Activated CD8-positive, alpha-beta T cell treated with anti-CD3 and anti-CD28 coated beads for 36 hours (primary cell): ENCODE data around the gene HYOU1. TPM values are rescaled to one million over a fixed set of nuclear protein-coding genes. Genes with fewer than 3 reads are reported as not detected.
"Not testable (repeated sequence)": the region's sequence is repeated elsewhere in the genome, so short reads cannot be mapped to it uniquely, and the experiment has no call there.

ENCODE experiments used
- ATAC-seq: fragments of 200-7000 bp; cut with Tn5 transposase; one replicate; pipeline ENCODE4 v1.10.0; 2021; ENCODE audit warnings: mild to moderate bottlenecking, moderate library complexity
- CTCF ChIA-PET: fragments of 350-600 bp; sonication (Branson Sonifier 250); formaldehyde crosslinking; loops from one replicate; lab custom pipeline; 2021; ENCODE audit warnings: antibody characterized with exemption; lab: Charles Lee
- POLR2A ChIA-PET: fragments of 350-600 bp; sonication (Branson Sonifier 250); formaldehyde crosslinking; loops from one replicate; lab custom pipeline; 2021; ENCODE audit warnings: antibody characterized with exemption; lab: Charles Lee
- DNase-seq: peaks from one replicate; pipeline ENCODE4 v3.0.0-alpha.2; 2020
- H3K27ac Mint-ChIP-seq: one replicate; pipeline ENCODE4 v1.8.0; 2021; ENCODE audit warnings: mild to moderate bottlenecking, mixed read lengths
- H3K27me3 Mint-ChIP-seq: one replicate; pipeline ENCODE4 v1.8.0; 2021; ENCODE audit warnings: mixed read lengths
- H3K36me3 Mint-ChIP-seq: one replicate; pipeline ENCODE4 v1.8.0; 2021; ENCODE audit warnings: low read depth, mixed read lengths
- H3K4me1 Mint-ChIP-seq: one replicate; pipeline ENCODE4 v1.8.0; 2021; ENCODE audit warnings: low read depth, mixed read lengths
- H3K4me3 Mint-ChIP-seq: one replicate; pipeline ENCODE4 v1.8.0; 2021; ENCODE audit warnings: mild to moderate bottlenecking, moderate library complexity, mixed read lengths
- H3K9me3 Mint-ChIP-seq: one replicate; pipeline ENCODE4 v1.8.0; 2021; ENCODE audit warnings: mixed read lengths
- CTCF ChIP-seq: fragments of 200-600 bp; IDR thresholded peaks from one replicate; pipeline ENCODE4 v1.8.0; 2022; ENCODE audit warnings: antibody characterized with exemption, mild to moderate bottlenecking
- intact Hi-C: fragments of 100-400 bp; cut with micrococcal nuclease; formaldehyde crosslinking; loops from one replicate; pipeline ENCODE4 v1.10.0; 2022
- total RNA-seq, 2 experiments: library from RNA; stranded (reverse); gene quantifications; one replicate each; pipeline ENCODE4 v1.2.3, GENCODE V29; 2021

HYOU1 gene
- total RNA-seq, 2 experiments from 2014 or later, result 92.4 to 101 TPM

GRCh38 chr11:119041821-119042514 is 15.0 kb downstream of the HYOU1 start:
- H3K27me3 Mint-ChIP-seq, result no peaks in the 10 kb centered on the region
- peak overlapping the region; percentile 58 for H3K27ac Mint-ChIP-seq
- no peaks in the 10 kb centered on the region for H3K9me3 Mint-ChIP-seq
- POLR2A ChIA-PET, result interaction anchor here (0.7 to 1.7 kb wide), 3 partner anchors 11 to 26 kb away, joined by 3 to 9 read pairs (median 4); no protein-coding TSS in a partner anchor
- no peak for TF ChIP-seq CTCF
- CTCF ChIA-PET, result interaction anchor here (0.6 to 2.1 kb wide), 2 partner anchors 11 to 246 kb away, joined by 3 to 6 read pairs; no protein-coding TSS in a partner anchor
- ATAC-seq, result peak; percentile 74
- peaks cover 7% of the 10 kb centered on the region for H3K4me1 Mint-ChIP-seq
- H3K4me3 Mint-ChIP-seq, result no peak overlapping the region
- intact Hi-C loops, result no loop called here
- H3K36me3 Mint-ChIP-seq, result peaks cover 9% of the 10 kb centered on the region
- DNase-seq, result no peak

GRCh38 chr11:119039471-119039870 is 17.5 kb downstream of the HYOU1 start:
- DNase-seq, POLR2A ChIA-PET, H3K4me1 Mint-ChIP-seq, H3K36me3 Mint-ChIP-seq, intact Hi-C loops, ATAC-seq, H3K27me3 Mint-ChIP-seq, H3K9me3 Mint-ChIP-seq, H3K4me3 Mint-ChIP-seq, H3K27ac Mint-ChIP-seq: not testable (repeated sequence)
- CTCF ChIA-PET, result interaction anchor here (1.2 kb wide), 1 partner anchor 157 kb away, joined by 3 read pairs; no protein-coding TSS in a partner anchor

GRCh38 chr11:119038884-119039283 is 18.1 kb downstream of the HYOU1 start:
- H3K36me3 Mint-ChIP-seq, result no peaks in the 10 kb centered on the region
- DNase-seq, result no peak
- ATAC-seq, result no peak
- intact Hi-C loops, result no loop called here
- no peak for TF ChIP-seq CTCF
- ChIA-PET POLR2A (interaction anchor here (1.3 to 1.7 kb wide), 2 partner anchors 20 to 55 kb away, joined by 4 to 5 read pairs; partner anchors contain the start of gene TRAPPC4), CTCF (interaction anchor here (1.2 kb wide), 1 partner anchor 158 kb away, joined by 3 read pairs; no protein-coding TSS in a partner anchor)
- H3K4me1 Mint-ChIP-seq, result peaks cover 7% of the 10 kb centered on the region
- H3K4me3 Mint-ChIP-seq, result no peak overlapping the region
- H3K27ac Mint-ChIP-seq, result no peak overlapping the region
- H3K9me3 Mint-ChIP-seq, result no peaks in the 10 kb centered on the region
- no peaks in the 10 kb centered on the region for H3K27me3 Mint-ChIP-seq

GRCh38 chr11:119034813-119035212 is 22.2 kb downstream of the HYOU1 start:
- DNase-seq (no peak), ATAC-seq (no peak)
- H3K4me1 Mint-ChIP-seq, result peaks cover 6% of the 10 kb centered on the region
- no peaks in the 10 kb centered on the region for H3K27me3 Mint-ChIP-seq
- no peaks in the 10 kb centered on the region for H3K36me3 Mint-ChIP-seq
- intact Hi-C loops, result no loop called here
- no peaks in the 10 kb centered on the region for H3K9me3 Mint-ChIP-seq
- CTCF ChIA-PET, result interaction anchor here (0.7 to 1.0 kb wide), 2 partner anchors 345 to 1962 kb away, joined by 3 read pairs; no protein-coding TSS in a partner anchor
- H3K4me3 Mint-ChIP-seq, result no peak overlapping the region
- H3K27ac Mint-ChIP-seq, result no peak overlapping the region
- POLR2A ChIA-PET, result interaction anchor here (0.7 to 1.4 kb wide), 4 partner anchors 16 to 38 kb away, joined by 3 read pairs; no protein-coding TSS in a partner anchor
- TF ChIP-seq CTCF, result no peak

GRCh38 chr11:119033421-119033820 is 23.6 kb downstream of the HYOU1 start:
- H3K4me3 Mint-ChIP-seq, H3K36me3 Mint-ChIP-seq, intact Hi-C loops, H3K27ac Mint-ChIP-seq, H3K27me3 Mint-ChIP-seq, ATAC-seq, DNase-seq, H3K9me3 Mint-ChIP-seq: not testable (repeated sequence)
- peaks cover 20% of the 10 kb centered on the region for H3K4me1 Mint-ChIP-seq
- ChIA-PET CTCF (interaction anchor here (0.9 kb wide), 1 partner anchor 11 kb away, joined by 4 read pairs; no protein-coding TSS in a partner anchor), POLR2A (interaction anchor here (0.8 to 1.1 kb wide), 2 partner anchors 23 to 36 kb away, joined by 3 to 4 read pairs; partner anchors contain the start of gene CENATAC)
